Mesenchymal stem cell (in vitro differentiated cells and primary cell): ENCODE measurements around the gene ECI1.

ENCODE experiments used
- DNase-seq: peaks from one replicate; pipeline ENCODE4 v3.0.0-alpha.2; 2013
- H2AFZ ChIP-seq: one replicate; pipeline ENCODE4 v1.6.1; 2013; ENCODE audit warnings: low read depth, mild to moderate bottlenecking, control low read depth, inconsistent platforms, low read length, moderate library complexity
- H2AK5ac ChIP-seq: 2 replicates; pipeline ENCODE4 v1.6.1; 2013; ENCODE audit warnings: low read length, moderate library complexity, mild to moderate bottlenecking, inconsistent platforms; ENCODE audit not compliant: severe bottlenecking
- H2BK120ac ChIP-seq: one replicate; pipeline ENCODE4 v1.6.1; 2013; ENCODE audit warnings: low read depth, mild to moderate bottlenecking, inconsistent platforms, low read length, moderate library complexity
- H2BK12ac ChIP-seq, 2 experiments: one replicate each; pipeline ENCODE4 v1.6.1; 2013; ENCODE audit warnings: inconsistent platforms in 2 of 2, low read length in 2 of 2, mild to moderate bottlenecking in 2 of 2, moderate library complexity in 2 of 2, control low read depth in 1 of 2
- H2BK15ac ChIP-seq: one replicate; pipeline ENCODE4 v1.6.1; 2013; ENCODE audit warnings: mild to moderate bottlenecking, low read depth, inconsistent platforms; ENCODE audit not compliant: poor library complexity, severe bottlenecking
- H2BK5ac ChIP-seq: 2 replicates; pipeline ENCODE4 v1.6.1; 2013; ENCODE audit warnings: low read depth, mild to moderate bottlenecking, low read length, control low read depth, inconsistent platforms; ENCODE audit not compliant: poor library complexity, severe bottlenecking
- H3K14ac ChIP-seq, 2 experiments: one replicate each; pipeline ENCODE4 v1.6.1; 2013; ENCODE audit warnings: inconsistent platforms in 2 of 2, low read length in 2 of 2, control low read depth in 1 of 2, mild to moderate bottlenecking in 1 of 2, moderate library complexity in 1 of 2
- H3K18ac ChIP-seq, 2 experiments: one replicate each; pipeline ENCODE4 v1.6.1; 2013; ENCODE audit warnings: inconsistent platforms in 2 of 2, low read length in 2 of 2, control low read depth in 1 of 2, low read depth in 1 of 2, mild to moderate bottlenecking in 1 of 2
- H3K23ac ChIP-seq, 2 experiments: one replicate each; pipeline ENCODE4 v1.6.1; 2013; ENCODE audit warnings: inconsistent platforms in 2 of 2, low read length in 2 of 2, mild to moderate bottlenecking in 2 of 2, moderate library complexity in 2 of 2, control low read depth in 1 of 2
- H3K27ac ChIP-seq: 2 replicates; pipeline ENCODE4 v1.5.1; 2013; ENCODE audit warnings: mild to moderate bottlenecking, moderate library complexity, low read length, control low read depth, inconsistent platforms; ENCODE audit not compliant: poor library complexity, severe bottlenecking
- H3K27me3 ChIP-seq, 2 experiments: 2 replicates each; pipeline versions ENCODE4 v1.6.1 to v1.7.0; 2013; ENCODE audit warnings: low read length in 2 of 2, mild to moderate bottlenecking in 2 of 2, moderate library complexity in 2 of 2, control low read depth in 1 of 2, inconsistent platforms in 1 of 2; ENCODE audit not compliant: control insufficient read depth in 1 of 2, insufficient read depth in 1 of 2
- H3K36me3 ChIP-seq, 2 experiments: 2 replicates each; pipeline versions ENCODE4 v1.6.1 to v1.7.0; 2013; ENCODE audit warnings: low read length in 2 of 2, control low read depth in 1 of 2, inconsistent platforms in 1 of 2, low read depth in 1 of 2, mild to moderate bottlenecking in 1 of 2; ENCODE audit not compliant: insufficient read depth in 2 of 2, control insufficient read depth in 1 of 2
- H3K4ac ChIP-seq, 2 experiments: one replicate each; pipeline ENCODE4 v1.6.1; 2013; ENCODE audit warnings: inconsistent platforms in 2 of 2, low read length in 2 of 2, mild to moderate bottlenecking in 2 of 2, moderate library complexity in 2 of 2, control low read depth in 1 of 2, low read depth in 1 of 2
- H3K4me1 ChIP-seq: 2 replicates; pipeline ENCODE4 v1.6.1; 2013; ENCODE audit warnings: low read depth, low read length, control low read depth; ENCODE audit not compliant: control insufficient read depth, insufficient read depth
- H3K4me2 ChIP-seq: 2 replicates; pipeline ENCODE4 v1.6.1; 2013; ENCODE audit warnings: low read length, mild to moderate bottlenecking, inconsistent platforms; ENCODE audit not compliant: poor library complexity, severe bottlenecking
- H3K4me3 ChIP-seq, 2 experiments: 2 replicates each; pipeline versions ENCODE4 v1.5.1 to v1.7.0; 2013; ENCODE audit warnings: low read length in 2 of 2, mild to moderate bottlenecking in 2 of 2, control low read depth in 1 of 2, low read depth in 1 of 2; ENCODE audit not compliant: insufficient read depth in 1 of 2
- H3K79me1 ChIP-seq: replicated peaks from 2 replicates; pipeline ENCODE4 v1.6.1; 2013; ENCODE audit warnings: mild to moderate bottlenecking, control low read depth, low read length, inconsistent platforms; ENCODE audit not compliant: poor library complexity, severe bottlenecking
- H3K9ac ChIP-seq: 2 replicates; pipeline ENCODE4 v1.7.0; 2013; ENCODE audit warnings: mild to moderate bottlenecking, low read length, moderate library complexity
- H3K9me3 ChIP-seq: 2 replicates; pipeline ENCODE4 v1.7.0; 2013; ENCODE audit warnings: mild to moderate bottlenecking, low read length; ENCODE audit not compliant: control insufficient read depth
- H4K8ac ChIP-seq: one replicate; pipeline ENCODE4 v1.6.1; 2013; ENCODE audit warnings: inconsistent platforms, mild to moderate bottlenecking, low read length, moderate library complexity
- H4K91ac ChIP-seq: one replicate; pipeline ENCODE4 v1.6.1; 2013; ENCODE audit warnings: mild to moderate bottlenecking, low read length, inconsistent platforms
- WGBS: methylation state at CpG from one replicate; pipeline ENCODE4 v1.1.7; 2013; ENCODE audit warnings: mixed read lengths; 5-methylcytosine and 5-hydroxymethylcytosine counted together

ECI1 gene

DNA sequence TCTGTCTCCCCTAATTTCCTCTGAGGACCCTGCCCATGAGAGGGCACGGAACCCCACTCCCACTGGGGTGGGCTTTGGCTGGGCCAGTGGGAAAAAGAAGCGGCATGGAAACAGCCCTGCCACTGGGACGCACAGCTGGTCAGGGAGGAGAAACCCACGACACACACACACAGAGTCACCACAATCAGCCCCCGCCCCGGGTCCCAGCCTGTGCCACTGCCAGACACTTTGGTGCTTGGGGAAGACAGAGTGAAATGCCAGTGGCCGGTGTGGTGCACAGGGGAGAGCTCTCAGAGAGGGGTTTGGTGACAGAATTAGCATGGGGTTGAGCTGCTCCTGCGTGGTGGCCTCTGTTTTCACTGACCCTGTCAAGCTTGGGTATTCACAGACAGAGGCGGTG is 47.2 kb upstream of the ECI1 start:
- peaks cover 0 to 4% of the 10 kb centered on the region in 2 experiments for H3K36me3 ChIP-seq
- WGBS = 87% methylated on average over 9 of the region's 9 CpGs

DNA sequence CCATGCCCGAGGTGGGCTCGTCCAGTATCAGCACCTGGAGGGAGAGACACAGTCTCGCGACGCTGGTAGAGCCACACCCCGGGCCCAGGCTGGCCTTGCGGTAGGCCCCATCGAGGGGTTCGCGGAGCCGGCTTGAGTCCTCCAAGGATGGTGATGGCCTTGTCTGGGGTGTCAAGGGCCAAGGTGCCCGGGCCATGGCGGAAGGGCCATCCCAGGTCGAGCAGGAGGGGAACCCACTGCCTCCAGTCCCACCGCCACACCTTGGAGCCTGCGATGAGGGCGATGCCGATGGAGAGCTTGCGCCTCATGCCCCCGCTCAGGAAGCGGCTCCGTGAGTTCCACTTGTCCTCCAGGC is 46.1 kb upstream of the ECI1 start:
- Histone ChIP-seq H2BK12ac (no peak overlapping the region), H2BK120ac (no peak overlapping the region), H3K27ac (no peak overlapping the region), H3K79me1 (no peaks in the 10 kb centered on the region), H3K18ac (no peak overlapping the region), H3K4me1 (peaks cover 6% of the 10 kb centered on the region), H2BK5ac (no peak overlapping the region), H3K36me3 (peaks cover 0 to 4% of the 10 kb centered on the region in 2 experiments), H3K27me3 (peaks cover 10 to 15% of the 10 kb centered on the region in 2 experiments), H4K8ac (no peak overlapping the region), H2BK15ac (no peak overlapping the region), H4K91ac (no peak overlapping the region), H2AFZ (no peak overlapping the region), H3K4me3 (no peak overlapping the region), H3K14ac (no peak overlapping the region), H3K9ac (no peak overlapping the region), H3K4me2 (no peak overlapping the region), H3K23ac (no peak overlapping the region), H3K9me3 (no peaks in the 10 kb centered on the region), H2AK5ac (no peak overlapping the region), H3K4ac (no peak overlapping the region)
- no peak for DNase-seq
- WGBS = 96% methylated on average over 22 of the region's 22 CpGs

More for the DNA sequence above, 47.2 kb upstream of the ECI1 start:
- Histone ChIP-seq H2AFZ (no peak overlapping the region), H3K18ac (no peak overlapping the region), H3K79me1 (no peaks in the 10 kb centered on the region), H2BK5ac (no peak overlapping the region), H3K4me2 (no peak overlapping the region), H3K4me3 (no peak overlapping the region), H3K14ac (no peak overlapping the region), H4K91ac (no peak overlapping the region), H3K4me1 (peaks cover 6% of the 10 kb centered on the region), H3K27ac (no peak overlapping the region), H3K4ac (no peak overlapping the region), H2BK12ac (no peak overlapping the region), H3K9me3 (no peaks in the 10 kb centered on the region), H2BK15ac (no peak overlapping the region), H2BK120ac (no peak overlapping the region), H3K9ac (no peak overlapping the region), H3K23ac (no peak overlapping the region), H2AK5ac (no peak overlapping the region), H3K27me3 (peaks cover 10 to 15% of the 10 kb centered on the region in 2 experiments), H4K8ac (no peak overlapping the region)
- DNase-seq = no peak

DNA sequence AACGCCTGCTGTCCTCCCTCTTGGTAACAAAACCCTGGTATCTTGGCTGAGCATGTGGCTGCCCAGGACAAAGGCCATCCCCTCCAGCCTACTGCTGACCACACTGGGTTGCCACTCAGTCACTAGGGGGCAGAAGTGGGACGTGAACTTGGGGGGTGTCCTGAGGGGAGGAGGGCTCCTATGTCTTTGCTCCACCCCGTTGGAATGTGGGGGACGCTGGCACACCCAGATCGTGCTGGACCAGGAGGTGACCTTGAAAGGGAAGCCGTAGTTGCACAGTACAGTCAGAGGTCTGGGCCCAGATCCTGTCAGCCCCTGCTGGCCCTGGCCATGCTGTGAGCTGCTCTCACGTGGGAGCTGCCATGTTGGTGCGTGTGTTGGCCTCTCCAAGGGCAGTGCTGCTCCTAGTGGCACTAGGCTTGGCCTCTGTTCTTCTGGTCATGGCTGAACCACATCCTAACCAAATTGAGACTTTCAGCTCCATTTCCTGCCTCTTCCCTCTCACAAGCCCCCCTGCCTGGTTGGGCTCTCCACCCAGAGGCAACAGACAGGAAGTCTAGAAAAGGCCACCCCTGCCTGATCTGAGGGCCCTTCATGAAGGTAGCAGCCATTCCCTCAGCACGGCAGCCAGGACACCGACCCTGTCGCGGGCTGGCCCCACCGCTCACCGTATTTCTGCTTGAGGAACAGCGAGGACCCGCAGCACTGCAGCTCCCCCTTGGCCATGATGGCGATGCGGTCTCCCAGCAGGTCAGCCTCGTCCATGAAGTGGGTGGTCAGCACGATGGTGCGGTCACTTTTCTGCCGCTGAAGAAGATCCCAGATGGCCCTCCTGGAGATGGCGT is 45.5 kb upstream of the ECI1 start:
- H3K9me3 ChIP-seq = no peaks in the 10 kb centered on the region
- no peak overlapping the region for H3K14ac ChIP-seq
- no peaks in the 10 kb centered on the region for H3K79me1 ChIP-seq
- no peak for DNase-seq
- H2BK15ac ChIP-seq = no peak overlapping the region
- 88% methylated on average over 23 of the region's 23 CpGs for WGBS
- no peak overlapping the region for H4K8ac ChIP-seq
- peaks cover 0 to 4% of the 10 kb centered on the region in 2 experiments for H3K36me3 ChIP-seq
- H2BK120ac ChIP-seq = no peak overlapping the region
- no peak overlapping the region for H3K23ac ChIP-seq
- no peak overlapping the region for H2BK5ac ChIP-seq
- no peak overlapping the region for H2AFZ ChIP-seq
- peaks cover 6% of the 10 kb centered on the region for H3K4me1 ChIP-seq
- no peak overlapping the region for H4K91ac ChIP-seq
- no peak overlapping the region for H3K27ac ChIP-seq
- H2AK5ac ChIP-seq = no peak overlapping the region
- H3K4me3 ChIP-seq = no peak overlapping the region
- H3K18ac ChIP-seq = no peak overlapping the region
- no peak overlapping the region for H3K9ac ChIP-seq
- H3K4ac ChIP-seq = no peak overlapping the region
- peaks cover 10 to 15% of the 10 kb centered on the region in 2 experiments for H3K27me3 ChIP-seq
- no peak overlapping the region for H2BK12ac ChIP-seq
- no peak overlapping the region for H3K4me2 ChIP-seq

DNA sequence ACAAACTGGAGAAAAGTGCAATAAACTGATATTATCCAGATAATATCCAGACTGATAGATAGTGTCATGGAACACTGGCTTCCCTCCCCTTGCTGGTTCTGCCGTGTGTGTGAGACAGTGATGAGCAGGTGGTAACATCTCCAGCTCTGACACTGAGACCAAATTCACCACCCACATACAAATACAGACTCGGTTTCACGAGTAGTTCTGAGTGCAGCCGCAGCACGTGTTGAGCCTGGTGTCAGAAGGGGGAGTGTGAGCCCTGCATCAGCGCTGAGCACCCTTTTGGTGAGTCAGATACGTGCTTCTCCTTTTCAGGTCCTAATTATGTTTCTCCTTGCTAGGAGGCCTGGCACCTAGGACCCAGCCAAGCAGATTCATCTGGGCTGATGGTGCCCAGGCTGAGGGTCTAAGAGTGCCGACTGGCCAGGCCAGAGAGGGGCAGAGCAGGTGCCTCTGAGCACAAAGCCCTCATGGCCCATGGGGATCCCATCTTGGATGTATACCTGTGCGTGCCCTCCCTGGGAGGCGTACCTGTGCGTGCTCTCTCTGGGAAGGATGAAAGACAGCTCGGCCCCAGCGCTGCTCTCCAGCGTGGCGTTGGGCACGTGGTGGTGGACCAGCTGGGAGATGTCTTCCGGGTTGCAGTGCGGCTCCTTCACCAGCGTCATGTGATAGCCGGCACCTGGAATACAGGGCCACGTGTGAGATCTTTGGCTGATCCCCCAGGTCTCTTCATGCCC is 43.8 kb upstream of the ECI1 start:
- H3K9me3 ChIP-seq = no peaks in the 10 kb centered on the region
- H3K4me3 ChIP-seq = no peak overlapping the region
- no peak overlapping the region for H3K18ac ChIP-seq
- no peak overlapping the region for H3K27ac ChIP-seq
- no peak overlapping the region for H2BK120ac ChIP-seq
- peaks cover 9 to 10% of the 10 kb centered on the region in 2 experiments for H3K27me3 ChIP-seq
- H2BK12ac ChIP-seq = no peak overlapping the region
- no peak overlapping the region for H3K4ac ChIP-seq
- H3K14ac ChIP-seq = no peak overlapping the region
- no peak overlapping the region for H2BK15ac ChIP-seq
- no peaks in the 10 kb centered on the region for H3K79me1 ChIP-seq
- no peak overlapping the region for H4K91ac ChIP-seq
- H2BK5ac ChIP-seq = no peak overlapping the region
- no peak overlapping the region for H4K8ac ChIP-seq
- H3K9ac ChIP-seq = no peak overlapping the region
- WGBS = 91% methylated on average over 21 of the region's 21 CpGs
- no peak for DNase-seq
- peaks cover 0 to 4% of the 10 kb centered on the region in 2 experiments for H3K36me3 ChIP-seq
- H3K4me2 ChIP-seq = no peak overlapping the region
- no peak overlapping the region for H3K23ac ChIP-seq
- no peak overlapping the region for H2AK5ac ChIP-seq
- H3K4me1 ChIP-seq = peaks cover 6% of the 10 kb centered on the region
- no peak overlapping the region for H2AFZ ChIP-seq
